K562 (cell line): ENCODE results near the gene VPS33A. TPM values are rescaled to one million over a fixed set of nuclear protein-coding genes. Genes with fewer than 3 reads are reported as not detected.

Experiments
- ATAC-seq: fragments of 200-7000 bp; cut with Tn5 transposase; 3 replicates; pipeline ENCODE4 v1.9.1; 2020; ENCODE audit warnings: moderate library complexity
- BruUV-seq: library from RNA; stranded (reverse); fragments of 400-500 nt; replicated peaks from 2 replicates; lab custom pipeline; 2021; lab: Mats Ljungman, UMichigan
- CTCF ChIA-PET: fragments of 300-600 bp; formaldehyde crosslinking; extraction: SDS; loops from one replicate; lab custom pipeline; 2021; ENCODE audit warnings: low intra/inter-chr PET ratio; lab: Yijun Ruan, JAX
- POLR2A ChIA-PET: fragments of 300-600, 350-650 bp; sonication (Branson Sonifier 250); formaldehyde crosslinking; extraction: SDS; loops from one replicate; lab custom pipeline; 2021; ENCODE audit warnings: antibody characterized with exemption, inconsistent platforms; lab: Yijun Ruan, JAX
- DNase-seq, 4 experiments: peaks; one replicate each; pipeline versions ENCODE4 v3.0.0 to v3.0.0-alpha.2; 2011 to 2018; ENCODE audit warnings: low spot score in 3 of 4, mixed read lengths in 3 of 4; ENCODE audit errors: extremely low read depth in 1 of 4
- FAIRE-seq: peaks from 2 replicates; lab custom pipeline; 2011; peaks lifted over from hg19 to GRCh38; lab: Jason Lieb, UNC
- H2AFZ ChIP-seq: 2 replicates; pipeline ENCODE4 v1.6.0; 2011; ENCODE audit warnings: low read depth, low read length, control low read depth, inconsistent platforms
- H3K27ac ChIP-seq: fragments of 200-600 bp; 3 replicates; pipeline ENCODE4 v1.8.0; 2011; ENCODE audit warnings: low read depth, mild to moderate bottlenecking, control low read depth, inconsistent platforms, low read length, moderate library complexity, mixed read lengths; ENCODE audit errors: extremely low read depth
- H3K27me3 ChIP-seq, 2 experiments: fragments of 300-600 bp in 1 of 2; 2 replicates in 1 of 2; 3 replicates in 1 of 2; pipeline versions ENCODE4 v1.6.0 to v1.8.0; 2011; ENCODE audit warnings: inconsistent platforms in 2 of 2, low read length in 2 of 2, mild to moderate bottlenecking in 1 of 2, mixed read lengths in 1 of 2, moderate library complexity in 1 of 2; ENCODE audit not compliant: control insufficient read depth in 2 of 2, insufficient read depth in 2 of 2
- H3K36me3 ChIP-seq: fragments of 300-600 bp; 3 replicates; pipeline ENCODE4 v1.8.0; 2011; ENCODE audit warnings: mild to moderate bottlenecking, low read length, inconsistent platforms; ENCODE audit not compliant: control insufficient read depth, insufficient read depth
- H3K4me1 ChIP-seq, 2 experiments: fragments of 200-600 bp in 1 of 2; replicated peaks in 1 of 2; 2 replicates in 1 of 2; 3 replicates in 1 of 2; pipeline versions ENCODE4 v1.5.1 to v1.8.0; 2011; ENCODE audit warnings: inconsistent platforms in 2 of 2, low read length in 2 of 2, mild to moderate bottlenecking in 1 of 2, mixed read lengths in 1 of 2, moderate library complexity in 1 of 2; ENCODE audit not compliant: control insufficient read depth in 2 of 2, insufficient read depth in 2 of 2
- H3K4me2 ChIP-seq: 2 replicates; pipeline ENCODE4 v1.6.1; 2011; ENCODE audit warnings: low read length, control low read depth, inconsistent platforms, mixed read lengths; ENCODE audit not compliant: insufficient read depth
- H3K4me3 ChIP-seq: fragments of 200-600 bp; sonication (generic), shearing (Covaris generic); 2 replicates; pipeline ENCODE4 v1.5.1; 2016; ENCODE audit warnings: control low read depth, inconsistent platforms
- H3K79me2 ChIP-seq: fragments of 200-600 bp; 3 replicates; pipeline ENCODE4 v1.8.0; 2011; ENCODE audit warnings: low read length, inconsistent platforms; ENCODE audit not compliant: control insufficient read depth, insufficient read depth
- H3K9ac ChIP-seq, 2 experiments: 2 replicates each; pipeline versions ENCODE4 v1.6.0 to v1.6.1; 2011; ENCODE audit warnings: low read depth in 2 of 2, low read length in 2 of 2, control low read depth in 1 of 2, inconsistent platforms in 1 of 2, mild to moderate bottlenecking in 1 of 2, mixed read lengths in 1 of 2; ENCODE audit not compliant: insufficient read depth in 1 of 2
- H3K9me1 ChIP-seq: one replicate; pipeline ENCODE4 v1.6.0; 2011; ENCODE audit warnings: inconsistent platforms, mild to moderate bottlenecking, low read length, moderate library complexity; ENCODE audit not compliant: control insufficient read depth, insufficient read depth
- H3K9me3 ChIP-seq: replicated peaks from 2 replicates; pipeline ENCODE4 v1.5.1; 2011; ENCODE audit warnings: low read depth, low read length, inconsistent platforms; ENCODE audit not compliant: control insufficient read depth, insufficient read depth
- H4K20me1 ChIP-seq: replicated peaks from 2 replicates; pipeline ENCODE4 v1.6.1; 2011; ENCODE audit warnings: low read length, inconsistent platforms, mixed read lengths; ENCODE audit not compliant: control insufficient read depth, insufficient read depth
- CBFA2T2 ChIP-seq: fragments of 450-650 bp; conservative IDR thresholded peaks from 2 replicates; pipeline ENCODE4 v1.6.1; 2017; ENCODE audit warnings: mild to moderate bottlenecking
- CHAMP1 ChIP-seq: fragments of 450-650 bp; IDR thresholded peaks from 2 replicates; pipeline ENCODE4 v1.6.1; 2016; ENCODE audit warnings: mild to moderate bottlenecking
- HNRNPK ChIP-seq: fragments of 200-400 bp; formaldehyde crosslinking; IDR thresholded peaks from one replicate; pipeline ENCODE4 v1.6.1; 2018; ENCODE audit warnings: mild to moderate bottlenecking, low read depth, low read length; ENCODE audit not compliant: poor library complexity, severe bottlenecking
- HSF4 ChIP-seq: fragments of 250-450 bp; sonication (Bioruptor Pico); IDR thresholded peaks from 2 replicates; pipeline ENCODE4 v2.1.2; 2022; ENCODE audit warnings: mild to moderate bottlenecking, moderate library complexity, borderline replicate concordance
- NFRKB ChIP-seq: fragments of 450-650 bp; IDR thresholded peaks from 2 replicates; pipeline ENCODE4 v1.6.1; 2016; ENCODE audit warnings: low read depth
- NR3C1 ChIP-seq: sonication (generic); formaldehyde crosslinking; IDR thresholded peaks from 2 replicates; pipeline ENCODE4 v1.8.1; 2022; ENCODE audit warnings: missing genetic modification reagents
- TAF9B ChIP-seq: fragments of 450-650 bp; IDR thresholded peaks from 2 replicates; pipeline ENCODE4 v1.6.1; 2018; ENCODE audit warnings: mild to moderate bottlenecking; ENCODE audit not compliant: partially characterized antibody
- ZNF146 ChIP-seq: IDR thresholded peaks from one replicate; pipeline ENCODE4 v1.6.1; 2018; ENCODE audit warnings: missing compliant biosample characterization; ENCODE audit not compliant: unreplicated experiment
- WGBS: fragments of 100-300 bp; shearing (Covaris generic); methylation state at CpG from one replicate; pipeline ENCODE4 v1.1.6; 2016; ENCODE audit warnings: low coverage, mixed read lengths; ENCODE audit not compliant: insufficient coverage; ENCODE audit errors: missing lambda C conversion rate; 5-methylcytosine and 5-hydroxymethylcytosine counted together
- in situ Hi-C: fragments of 300-500 bp; cut with MboI; formaldehyde crosslinking; loops from 4 replicates; pipeline ENCODE4 v1.15.0; 2018; ENCODE audit warnings: inconsistent platforms, mixed read lengths
- intact Hi-C: fragments of 100-400 bp; cut with micrococcal nuclease; formaldehyde crosslinking; loops from 2 replicates; pipeline ENCODE4 v1.14.2; 2022
- polyA plus RNA-seq, 8 experiments: library from polyadenylated mRNA; depleted of rRNA in 4 of 8; stranded (reverse) in 5 of 8; unstranded in 3 of 8; fragments of >200 nt; fragmentation: Nextera tagmentation in 2 of 8; fragmentation: Illumina TruSeq in 1 of 8; extraction: Ambion mirVana in 2 of 8; extraction: Trizol in 1 of 8; gene quantifications; 2 replicates each; pipeline versions ENCODE4 v1.2.1 to v1.2.3, GENCODE V29; 2011 to 2014; ENCODE audit warnings: inconsistent platforms in 1 of 8, missing spikeins in 1 of 8
- total RNA-seq, 7 experiments: library from RNA; depleted of rRNA in 6 of 7; stranded (reverse); fragments of >200 nt in 6 of 7; fragmentation: Illumina TruSeq in 2 of 7; extraction: Trizol in 2 of 7; gene quantifications; 2 replicates each; pipeline versions ENCODE4 v1.2.1 to v1.2.3, GENCODE V29; 2011 to 2021; ENCODE audit warnings: low replicate concordance in 1 of 7

VPS33A gene
- total and polyA plus RNA-seq, 9 of the 15 experiments (the other 6 are each of a cell fraction or from before 2014, with no cell fraction given) = 10.6 to 34.3 (median 25.3) TPM

GRCh38 chr12:122185494-122186082 is 80.7 kb downstream of the VPS33A start:
- Histone ChIP-seq H3K79me2 (no peaks in the 10 kb centered on the region), H3K9me1 (no peaks in the 10 kb centered on the region), H4K20me1 (no peaks in the 10 kb centered on the region), H3K27me3 (no peaks in the 10 kb centered on the region), H3K27ac (no peak overlapping the region), H2AFZ (no peak overlapping the region), H3K9me3 (no peaks in the 10 kb centered on the region), H3K4me1 (peaks cover 0 to 14% of the 10 kb centered on the region in 2 experiments; a peak in 2 of 5 replicates), H3K4me2 (no peak overlapping the region), H3K9ac (peak overlapping the region in 1 of 2 experiments; percentile 32; a peak in 1 of 4 replicates), H3K36me3 (no peaks in the 10 kb centered on the region), H3K4me3 (no peak overlapping the region)
- no peak for ATAC-seq
- peak in 1 of 4 experiments; percentile 2 for DNase-seq
- intact Hi-C loops (no loop called here), in situ Hi-C loops (no loop called here)
- FAIRE-seq = no peak
- no TSS peak for BruUV-seq
- whole genome bisulfite sequencing = 51% methylated on average over 10 of the region's 10 CpGs
- ChIA-PET CTCF (no interaction called here), POLR2A (no interaction called here)
- no peak for TF ChIP-seq ZNF146 (CRISPR knock-in tag)
- no peak for TF ChIP-seq HSF4
- no peak for TF ChIP-seq NR3C1 (CRISPR knock-in tag)
- TF ChIP-seq CBFA2T2 = no peak
- TF ChIP-seq HNRNPK = no peak
- no peak for TF ChIP-seq NFRKB
- TF ChIP-seq CHAMP1 = no peak
- TF ChIP-seq TAF9B = no peak
